ENCODE results near the gene EMID1.

The EMID1 gene

DNA sequence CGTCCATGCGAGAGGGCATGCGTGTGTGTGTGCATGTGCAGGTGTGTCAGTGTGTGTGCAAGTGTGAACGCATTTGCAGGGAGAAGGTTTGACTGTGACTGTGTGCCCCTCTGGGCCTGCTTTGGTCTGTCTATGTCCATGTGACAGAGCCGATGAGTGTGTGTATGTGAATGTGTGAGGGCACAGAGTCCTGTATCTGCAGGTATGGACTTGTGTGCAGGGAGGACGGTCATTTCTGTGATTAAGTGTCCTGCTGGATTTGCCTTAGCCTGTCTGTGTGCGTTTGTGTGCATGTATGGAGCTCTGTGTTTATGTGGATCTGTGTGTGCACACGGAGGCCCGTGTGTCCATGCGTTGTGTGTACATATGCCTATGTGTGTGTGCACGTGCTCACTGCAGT is 5.4 kb downstream of the EMID1 start:
- H3K4me3 ChIP-seq (ENCODE audit: low read depth, low read length), result no peak overlapping the region
- TF ChIP-seq, protein P1, sequence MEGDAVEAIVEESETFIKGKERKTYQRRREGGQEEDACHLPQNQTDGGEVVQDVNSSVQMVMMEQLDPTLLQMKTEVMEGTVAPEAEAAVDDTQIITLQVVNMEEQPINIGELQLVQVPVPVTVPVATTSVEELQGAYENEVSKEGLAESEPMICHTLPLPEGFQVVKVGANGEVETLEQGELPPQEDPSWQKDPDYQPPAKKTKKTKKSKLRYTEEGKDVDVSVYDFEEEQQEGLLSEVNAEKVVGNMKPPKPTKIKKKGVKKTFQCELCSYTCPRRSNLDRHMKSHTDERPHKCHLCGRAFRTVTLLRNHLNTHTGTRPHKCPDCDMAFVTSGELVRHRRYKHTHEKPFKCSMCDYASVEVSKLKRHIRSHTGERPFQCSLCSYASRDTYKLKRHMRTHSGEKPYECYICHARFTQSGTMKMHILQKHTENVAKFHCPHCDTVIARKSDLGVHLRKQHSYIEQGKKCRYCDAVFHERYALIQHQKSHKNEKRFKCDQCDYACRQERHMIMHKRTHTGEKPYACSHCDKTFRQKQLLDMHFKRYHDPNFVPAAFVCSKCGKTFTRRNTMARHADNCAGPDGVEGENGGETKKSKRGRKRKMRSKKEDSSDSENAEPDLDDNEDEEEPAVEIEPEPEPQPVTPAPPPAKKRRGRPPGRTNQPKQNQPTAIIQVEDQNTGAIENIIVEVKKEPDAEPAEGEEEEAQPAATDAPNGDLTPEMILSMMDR (IDR thresholded peaks at IDR 0.05; ENCODE audit: low read depth, low read length), result no peak

GRCh38 chr22:29211466-29211865 is 5.8 kb downstream of the EMID1 start:
- H3K4me3 ChIP-seq (ENCODE audit: low read depth, low read length), result no peak overlapping the region
- TF ChIP-seq, protein P1 (IDR thresholded peaks at IDR 0.05; ENCODE audit: low read depth, low read length), result no peak

DNA sequence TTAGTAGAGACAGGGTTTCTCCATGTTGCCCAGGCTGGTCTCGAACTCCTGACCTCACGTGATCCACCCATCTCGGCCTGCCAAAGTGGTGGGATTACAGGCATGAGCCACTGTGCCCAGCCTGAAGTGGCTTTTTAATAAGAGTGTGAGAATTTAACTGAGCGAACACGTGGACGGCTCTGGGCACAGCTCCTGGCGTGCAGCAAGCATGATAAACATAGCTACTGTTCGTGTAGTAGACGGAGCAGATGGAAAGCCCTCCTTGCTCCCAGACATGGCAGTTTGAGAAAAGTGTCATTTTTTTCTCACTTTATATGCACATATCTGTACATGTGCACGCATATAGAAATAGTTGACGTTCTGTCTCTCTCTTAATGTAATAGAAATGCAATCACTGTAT is 7.0 kb downstream of the EMID1 start:
- no peak overlapping the region for H3K4me3 ChIP-seq (ENCODE audit: low read depth, low read length)
- TF ChIP-seq, protein P1 (IDR thresholded peaks at IDR 0.05; ENCODE audit: low read depth, low read length), result no peak

- TF ChIP-seq, protein P1 (IDR thresholded peaks at IDR 0.05; ENCODE audit: low read depth, low read length), result no peak
Measured at GRCh38 chr22:29213493-29213892, 7.8 kb downstream of the EMID1 start.

GRCh38 chr22:29214232-29214631 is 8.5 kb downstream of the EMID1 start:
- no peak overlapping the region for H3K4me3 ChIP-seq (ENCODE audit: low read depth, low read length)
- TF ChIP-seq, protein P1 (IDR thresholded peaks at IDR 0.05; ENCODE audit: low read depth, low read length), result no peak

More at GRCh38 chr22:29213493-29213892, 7.8 kb downstream of the EMID1 start:
- no peak overlapping the region for H3K4me3 ChIP-seq (ENCODE audit: low read depth, low read length)

- H3K4me3 ChIP-seq (ENCODE audit: low read depth, low read length), result no peak overlapping the region
- TF ChIP-seq, protein P1 (IDR thresholded peaks at IDR 0.05; ENCODE audit: low read depth, low read length), result no peak
Measured at GRCh38 chr22:29215012-29215860, 9.5 kb downstream of the EMID1 start.

All from WI38 (cell line).